DND-41 (cell line): ENCODE results near the gene EIF3I.

Experiments used
- CTCF ChIP-seq: IDR thresholded peaks from 2 replicates; pipeline ENCODE4 v1.5.1; 2012; ENCODE audit warnings: borderline replicate concordance, low read length, moderate library complexity, mild to moderate bottlenecking; ENCODE audit not compliant: poor library complexity, severe bottlenecking; ENCODE audit errors: extremely low read depth
- EZH2 ChIP-seq: IDR thresholded peaks from 3 replicates; pipeline ENCODE4 v1.6.1; 2012; ENCODE audit warnings: borderline replicate concordance, low read depth, mild to moderate bottlenecking, moderate library complexity, low read length, inconsistent platforms; ENCODE audit not compliant: severe bottlenecking

GRCh38 chr1:32273391-32274208 lies 51.4 kb downstream of the EIF3I start:
- TF ChIP-seq EZH2, result no peak
- TF ChIP-seq CTCF, result peak; percentile 43
